ENCODE measurements around the gene CTNNA1. TPM values are rescaled to one million over a fixed set of nuclear protein-coding genes. Genes with fewer than 3 reads are reported as not detected.

The CTNNA1 gene
- total and polyA plus RNA-seq, 2 of the 8 experiments (the other 6 are each of a cell fraction or from before 2014, with no cell fraction given): 115 to 349 TPM

- no peak overlapping the region for H2BK120ac ChIP-seq (replicated peaks; ENCODE audit: low read depth, low read length)
- CTCF ChIA-PET (ENCODE audit: partially characterized antibody): interaction anchor here (0.6 to 4.8 kb wide), 3 partner anchors 14 to 60 kb away, joined by 4 to 39 read pairs (median 4); no protein-coding TSS in a partner anchor
- no peak for FAIRE-seq
Observed at GRCh38 chr5:138961729-138962128, 208.5 kb downstream of the CTNNA1 start.

More at GRCh38 chr5:138961729-138962128, 208.5 kb downstream of the CTNNA1 start:
- Histone ChIP-seq H3K36me3 (ENCODE audit: control insufficient read depth in 2 of 4, insufficient read depth in 4 of 4, low read length in 3 of 4) (no peaks in the 10 kb centered on the region), H2AK5ac (ENCODE audit: low read depth, low read length) (no peak overlapping the region), H3K79me1 (ENCODE audit: low read depth, low read length) (no peaks in the 10 kb centered on the region), H3K14ac (ENCODE audit: insufficient read length) (no peak overlapping the region), H3K9me3 (ENCODE audit: insufficient read depth in 2 of 2, low read depth in 1 of 2, low read length in 1 of 2) (no peaks in the 10 kb centered on the region), H3K4me1 (replicated peaks in 1 of 4; ENCODE audit: control insufficient read depth in 3 of 4, insufficient read depth in 4 of 4, low read length in 3 of 4) (peaks cover 0 to 15% (median 10%) of the 10 kb centered on the region in 4 experiments), H2AFZ (ENCODE audit: low read length) (no peak overlapping the region), H3K23me2 (ENCODE audit: low read depth, low read length) (no peaks in the 10 kb centered on the region), H3K27me3 (replicated peaks in 1 of 4; ENCODE audit: control insufficient read depth in 3 of 4, extremely low read depth in 1 of 4, insufficient read depth in 3 of 4, low read length in 3 of 4) (no peaks in the 10 kb centered on the region), H2BK12ac (ENCODE audit: low read depth, low read length) (no peak overlapping the region), H4K5ac (ENCODE audit: insufficient read length, low read depth, low read length) (no peak overlapping the region), H2BK5ac (ENCODE audit: low read depth, low read length) (no peak overlapping the region), H3K9ac (replicated peaks in 1 of 4; ENCODE audit: extremely low read depth in 1 of 4, low read depth in 3 of 4, low read length in 3 of 4) (no peak overlapping the region), H3K4me3 (ENCODE audit: extremely low read depth in 1 of 4, insufficient read depth in 2 of 4, low read depth in 3 of 4, low read length in 4 of 4) (no peak overlapping the region), H3K4me2 (ENCODE audit: insufficient read depth in 1 of 2, low read depth in 2 of 2, low read length in 2 of 2) (no peak overlapping the region), H3K23ac (ENCODE audit: insufficient read length) (no peak overlapping the region), H4K20me1 (replicated peaks in 1 of 2; ENCODE audit: control insufficient read depth in 1 of 2, insufficient read depth in 2 of 2, low read length in 2 of 2) (no peaks in the 10 kb centered on the region), H3K4ac (replicated peaks; ENCODE audit: insufficient read length, low read depth, low read length) (no peak overlapping the region), H4K8ac (ENCODE audit: extremely low read depth, insufficient read depth, low read length) (no peak overlapping the region), H4K91ac (replicated peaks; ENCODE audit: insufficient read length, low read length) (no peak overlapping the region), H2BK15ac (ENCODE audit: low read length) (no peak overlapping the region), H3K56ac (replicated peaks; ENCODE audit: insufficient read length, low read depth, low read length) (no peak overlapping the region), H3K79me2 (ENCODE audit: control insufficient read depth in 1 of 2, insufficient read depth in 2 of 2, low read length in 2 of 2) (no peaks in the 10 kb centered on the region), H3K27ac (ENCODE audit: low read depth, low read length) (no peak overlapping the region), H2BK20ac (ENCODE audit: low read length) (no peak overlapping the region), H3K18ac (ENCODE audit: extremely low read depth, low read length) (no peak overlapping the region; the same call in 1 of the 2 replicates)
- TF ChIP-seq SP4 (IDR thresholded peaks at IDR 0.05; ENCODE audit: low read length) (no peak), TAF1 (IDR thresholded peaks at IDR 0.05; ENCODE audit: low read depth, low read length) (no peak), JUN (IDR thresholded peaks at IDR 0.05; ENCODE audit: low read depth, low read length) (no peak), KDM4A (IDR thresholded peaks at IDR 0.05; ENCODE audit: low read depth, low read length, severe bottlenecking) (no peak), ZNF274 (IDR thresholded peaks at IDR 0.05; ENCODE audit: borderline replicate concordance, extremely low read depth, low read length) (no peak), NRF1 (IDR thresholded peaks at IDR 0.05; ENCODE audit: low read depth, low read length) (no peak), HDAC6 (IDR thresholded peaks at IDR 0.05; ENCODE audit: low read depth, low read length) (no peak), POLR2AphosphoS5 (IDR thresholded peaks at IDR 0.05; ENCODE audit: low read depth, low read length) (no peak), CHD1 (IDR thresholded peaks at IDR 0.05; ENCODE audit: low read depth, low read length) (no peak), SIN3A (conservative IDR thresholded peaks at IDR 0.05 in 1 of 2, IDR thresholded peaks at IDR 0.05 in 1 of 2; ENCODE audit: low read depth in 1 of 2, low read length in 2 of 2) (no peak), CHD2 (IDR thresholded peaks at IDR 0.05; ENCODE audit: low read length) (no peak), SRF (IDR thresholded peaks at IDR 0.05; ENCODE audit: low read depth, low read length) (no peak), TBP (IDR thresholded peaks at IDR 0.05; ENCODE audit: low read depth, low read length) (no peak), SIX5 (IDR thresholded peaks at IDR 0.05; ENCODE audit: low read depth, low read length) (no peak)
- no peak for DNase-seq (ENCODE audit: low read depth in 1 of 2, low spot score in 2 of 2)
- POLR2A ChIA-PET (ENCODE audit: partially characterized antibody): interaction anchor here (0.6 to 0.8 kb wide), 2 partner anchors 8 to 460 kb away, joined by 3 read pairs; no protein-coding TSS in a partner anchor
- WGBS, 2 experiments (ENCODE audit: extremely low coverage in 1 of 2, insufficient coverage in 1 of 2, insufficient read length in 1 of 2, insufficient replicate concordance in 2 of 2, low coverage in 1 of 2, low lambda C conversion rate in 2 of 2, missing lambda C conversion rate in 1 of 2): 94% methylated on average over 1 of the region's 1 CpG; no CpG with 5 or more reads in 1 of the 2 experiments
